ENCODE measurements around the gene BFSP2.

DNA sequence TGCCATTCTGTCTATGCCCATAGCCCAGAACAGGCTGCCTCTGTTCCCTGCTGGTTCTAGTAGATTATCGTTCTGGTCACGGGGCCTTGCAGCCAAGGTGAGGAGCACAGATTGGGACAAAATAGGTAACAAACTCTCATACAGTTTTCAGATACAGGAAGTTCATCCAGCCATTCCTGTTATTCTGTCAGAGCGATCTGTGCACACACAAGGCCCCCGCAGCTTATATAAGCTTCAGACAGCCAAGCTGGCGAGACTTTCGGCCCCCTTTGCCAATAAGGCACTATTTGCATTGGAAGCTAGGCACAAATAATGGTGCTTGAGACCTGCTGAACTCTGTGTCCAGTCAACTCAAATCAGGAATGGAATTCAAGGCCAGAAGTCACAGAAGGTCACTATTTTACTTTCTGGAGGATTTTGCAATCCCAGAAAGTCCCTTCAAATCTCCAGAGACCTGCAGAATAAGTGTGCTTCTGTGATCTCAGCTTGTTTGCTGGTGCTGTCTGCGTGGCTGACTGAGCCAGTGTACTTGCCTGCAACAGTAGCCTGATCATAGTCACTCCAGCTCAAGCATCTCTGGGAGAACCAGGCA, 69.4 kb downstream of the BFSP2 start:
- TF ChIP-seq, protein P1, sequence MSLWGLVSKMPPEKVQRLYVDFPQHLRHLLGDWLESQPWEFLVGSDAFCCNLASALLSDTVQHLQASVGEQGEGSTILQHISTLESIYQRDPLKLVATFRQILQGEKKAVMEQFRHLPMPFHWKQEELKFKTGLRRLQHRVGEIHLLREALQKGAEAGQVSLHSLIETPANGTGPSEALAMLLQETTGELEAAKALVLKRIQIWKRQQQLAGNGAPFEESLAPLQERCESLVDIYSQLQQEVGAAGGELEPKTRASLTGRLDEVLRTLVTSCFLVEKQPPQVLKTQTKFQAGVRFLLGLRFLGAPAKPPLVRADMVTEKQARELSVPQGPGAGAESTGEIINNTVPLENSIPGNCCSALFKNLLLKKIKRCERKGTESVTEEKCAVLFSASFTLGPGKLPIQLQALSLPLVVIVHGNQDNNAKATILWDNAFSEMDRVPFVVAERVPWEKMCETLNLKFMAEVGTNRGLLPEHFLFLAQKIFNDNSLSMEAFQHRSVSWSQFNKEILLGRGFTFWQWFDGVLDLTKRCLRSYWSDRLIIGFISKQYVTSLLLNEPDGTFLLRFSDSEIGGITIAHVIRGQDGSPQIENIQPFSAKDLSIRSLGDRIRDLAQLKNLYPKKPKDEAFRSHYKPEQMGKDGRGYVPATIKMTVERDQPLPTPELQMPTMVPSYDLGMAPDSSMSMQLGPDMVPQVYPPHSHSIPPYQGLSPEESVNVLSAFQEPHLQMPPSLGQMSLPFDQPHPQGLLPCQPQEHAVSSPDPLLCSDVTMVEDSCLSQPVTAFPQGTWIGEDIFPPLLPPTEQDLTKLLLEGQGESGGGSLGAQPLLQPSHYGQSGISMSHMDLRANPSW (CRISPR knock-in tag; IDR thresholded peaks at IDR 0.05; ENCODE audit: borderline replicate concordance), result 0 out of 2 replicates have a peak, but pooled peaks have one; percentile 40
- TF ChIP-seq PHF8 (CRISPR knock-in tag; IDR thresholded peaks at IDR 0.05), result no peak; the same call in 1 of the 2 replicates
